Fibroblast of mammary gland (primary cell): ENCODE results near the gene PTDSS2.

Experiments
- DNase-seq: peaks from one replicate; pipeline ENCODE4 v3.0.0-alpha.2; 2010; ENCODE audit warnings: low read depth
- H3K4me3 ChIP-seq: 2 replicates; pipeline ENCODE4 v1.5.1; 2011; ENCODE audit warnings: low read depth, mild to moderate bottlenecking, low read length, moderate library complexity; ENCODE audit not compliant: control insufficient read depth
- CTCF ChIP-seq: conservative IDR thresholded peaks from 2 replicates; pipeline ENCODE4 v1.5.1; 2011; ENCODE audit warnings: low read depth, low read length, inconsistent platforms; ENCODE audit not compliant: control insufficient read depth, insufficient read depth

The PTDSS2 gene

GRCh38 chr11:456533-456932 lies 6.5 kb downstream of the PTDSS2 start:
- TF ChIP-seq CTCF = no peak
- H3K4me3 ChIP-seq = no peak overlapping the region
- DNase-seq = no peak

GRCh38 chr11:457111-457760 lies 7.2 kb downstream of the PTDSS2 start:
- TF ChIP-seq CTCF = no peak
- no peak overlapping the region for H3K4me3 ChIP-seq
- DNase-seq = no peak

- TF ChIP-seq CTCF = no peak
- DNase-seq = no peak
- no peak overlapping the region for H3K4me3 ChIP-seq
These were observed 9.6 kb downstream of the PTDSS2 start for GRCh38 chr11:459511-460220.

- no peak for TF ChIP-seq CTCF
- no peak overlapping the region for H3K4me3 ChIP-seq
- DNase-seq = no peak
These were observed 10.5 kb downstream of the PTDSS2 start for GRCh38 chr11:460331-461199.

- no peak overlapping the region for H3K4me3 ChIP-seq
- DNase-seq = no peak
These were observed 11.5 kb downstream of the PTDSS2 start for GRCh38 chr11:461626-462025.

More at GRCh38 chr11:461626-462025, 11.5 kb downstream of the PTDSS2 start:
- no peak for TF ChIP-seq CTCF
